ENCODE data around the gene APELA. TPM values are rescaled to one million over a fixed set of nuclear protein-coding genes. Genes with fewer than 3 reads are reported as not detected.

Gene APELA
- total and polyA plus RNA-seq, 2 of the 13 experiments (the other 11 are each of a cell fraction or from before 2014, with no cell fraction given): not detected

GRCh38 chr4:164937576-164938270 lies 60.7 kb downstream of the APELA start:
- intact Hi-C loops (cut with micrococcal nuclease; ENCODE audit: unreplicated experiment): loop anchor here (2.0 kb wide), 1 partner anchor 159 kb away; no protein-coding TSS in a partner anchor
- Histone ChIP-seq H3K36me3 (replicated peaks in 1 of 2; ENCODE audit: control insufficient read depth in 1 of 2, insufficient read depth in 2 of 2, low read length in 2 of 2) (no peaks in the 10 kb centered on the region), H3K4me3 (replicated peaks in 1 of 3; ENCODE audit: insufficient read depth in 1 of 3, low read depth in 2 of 3, low read length in 3 of 3) (no peak overlapping the region), H3K27me3 (ENCODE audit: control insufficient read depth in 1 of 2, insufficient read depth in 2 of 2, low read length in 2 of 2) (no peaks in the 10 kb centered on the region; a peak in 1 of 5 replicates), H3K27ac (ENCODE audit: extremely low read length, insufficient read depth, low read length) (no peak overlapping the region), H3K4me1 (ENCODE audit: insufficient read depth, low read length) (no peaks in the 10 kb centered on the region), H3K4me2 (ENCODE audit: low read depth, low read length) (no peak overlapping the region), H3K9ac (ENCODE audit: insufficient read depth, low read depth, low read length) (no peak overlapping the region), H3K9me3 (ENCODE audit: low read length) (no peaks in the 10 kb centered on the region), H3K79me2 (ENCODE audit: insufficient read depth, low read length) (no peaks in the 10 kb centered on the region), H4K20me1 (ENCODE audit: insufficient read depth, low read length) (no peaks in the 10 kb centered on the region), H2AFZ (ENCODE audit: low read length) (no peak overlapping the region)
- in situ Hi-C loops (cut with HindIII; ENCODE audit: extremely low pct_ligation_motif_present, low pct_unique_long_range_greater_than_20kb): no loop called here
- DNase-seq (ENCODE audit: low spot score) (peak; percentile 12), FAIRE-seq (peak; percentile 18), ATAC-seq (peak; percentile 78)
- CTCF ChIA-PET (ENCODE audit: low intra/inter-chr PET ratio, low total read pairs): interaction anchor here (0.5 kb wide), 1 partner anchor 159 kb away, joined by 3 read pairs; no protein-coding TSS in a partner anchor
- POLR2A ChIA-PET: no interaction called here
- TF ChIP-seq STAG1 (CRISPR knock-in tag; IDR thresholded peaks at IDR 0.05) (0 out of 2 replicates have a peak, but pooled peaks have one; percentile 4), SETDB1 (CRISPR knock-in tag; IDR thresholded peaks at IDR 0.05; ENCODE audit: borderline replicate concordance) (no peak), ZNF362 (CRISPR knock-in tag; IDR thresholded peaks at IDR 0.05; ENCODE audit: borderline replicate concordance) (no peak)
- TF ChIP-seq, protein P1, sequence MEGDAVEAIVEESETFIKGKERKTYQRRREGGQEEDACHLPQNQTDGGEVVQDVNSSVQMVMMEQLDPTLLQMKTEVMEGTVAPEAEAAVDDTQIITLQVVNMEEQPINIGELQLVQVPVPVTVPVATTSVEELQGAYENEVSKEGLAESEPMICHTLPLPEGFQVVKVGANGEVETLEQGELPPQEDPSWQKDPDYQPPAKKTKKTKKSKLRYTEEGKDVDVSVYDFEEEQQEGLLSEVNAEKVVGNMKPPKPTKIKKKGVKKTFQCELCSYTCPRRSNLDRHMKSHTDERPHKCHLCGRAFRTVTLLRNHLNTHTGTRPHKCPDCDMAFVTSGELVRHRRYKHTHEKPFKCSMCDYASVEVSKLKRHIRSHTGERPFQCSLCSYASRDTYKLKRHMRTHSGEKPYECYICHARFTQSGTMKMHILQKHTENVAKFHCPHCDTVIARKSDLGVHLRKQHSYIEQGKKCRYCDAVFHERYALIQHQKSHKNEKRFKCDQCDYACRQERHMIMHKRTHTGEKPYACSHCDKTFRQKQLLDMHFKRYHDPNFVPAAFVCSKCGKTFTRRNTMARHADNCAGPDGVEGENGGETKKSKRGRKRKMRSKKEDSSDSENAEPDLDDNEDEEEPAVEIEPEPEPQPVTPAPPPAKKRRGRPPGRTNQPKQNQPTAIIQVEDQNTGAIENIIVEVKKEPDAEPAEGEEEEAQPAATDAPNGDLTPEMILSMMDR (CRISPR knock-in tag; IDR thresholded peaks at IDR 0.05): peak; percentile 27; the same call in 1 of the 2 replicates
- no TSS peak for BruUV-seq (replicated peaks)

All from HepG2 (cell line).